Right renal pelvis (tissue), 4 donors: ENCODE results near the gene LDHAL6B. TPM values are rescaled to one million over a fixed set of nuclear protein-coding genes. Genes with fewer than 3 reads are reported as not detected.

Experiments used
- DNase-seq, 4 donors: peaks; one replicate each; pipeline ENCODE4 v3.0.0-alpha.2; 2013; ENCODE audit warnings: low read depth in 4 of 4, low spot score in 3 of 4, missing footprints in 1 of 4
- polyA plus RNA-seq, 4 donors: library from polyadenylated mRNA; unstranded; fragments of 120-200 nt; gene quantifications; one replicate each; pipeline ENCODE4 v1.2.1, GENCODE V29; 2013; ENCODE audit not compliant: insufficient read length in 4 of 4

The LDHAL6B gene
- polyA plus RNA-seq, 4 donors = 0.13 to 0.31 (median 0.22) TPM

DNA sequence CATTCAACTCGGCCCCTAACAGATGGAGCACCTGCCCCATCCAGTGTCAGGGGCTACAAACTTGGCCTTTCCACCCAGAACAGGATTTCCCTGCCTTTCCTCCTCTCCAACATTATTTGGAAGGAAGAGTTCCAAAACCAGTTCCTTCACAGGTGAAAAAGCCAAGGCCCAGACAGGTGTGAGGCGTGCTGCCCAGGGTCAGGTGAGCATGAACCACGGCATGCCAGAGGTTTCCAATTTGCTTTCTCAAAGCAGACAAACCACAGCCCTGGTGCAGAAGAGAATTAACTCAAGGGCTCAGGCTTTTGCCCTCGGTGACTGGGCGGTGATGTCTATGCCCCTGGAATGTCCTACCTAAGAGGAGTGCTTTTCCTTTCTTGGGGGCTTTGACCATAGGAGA is 43.2 kb downstream of the LDHAL6B start:
- no peak for DNase-seq

- no peak for DNase-seq
Observed at GRCh38 chr15:59250249-59250648, 43.6 kb downstream of the LDHAL6B start.

DNA sequence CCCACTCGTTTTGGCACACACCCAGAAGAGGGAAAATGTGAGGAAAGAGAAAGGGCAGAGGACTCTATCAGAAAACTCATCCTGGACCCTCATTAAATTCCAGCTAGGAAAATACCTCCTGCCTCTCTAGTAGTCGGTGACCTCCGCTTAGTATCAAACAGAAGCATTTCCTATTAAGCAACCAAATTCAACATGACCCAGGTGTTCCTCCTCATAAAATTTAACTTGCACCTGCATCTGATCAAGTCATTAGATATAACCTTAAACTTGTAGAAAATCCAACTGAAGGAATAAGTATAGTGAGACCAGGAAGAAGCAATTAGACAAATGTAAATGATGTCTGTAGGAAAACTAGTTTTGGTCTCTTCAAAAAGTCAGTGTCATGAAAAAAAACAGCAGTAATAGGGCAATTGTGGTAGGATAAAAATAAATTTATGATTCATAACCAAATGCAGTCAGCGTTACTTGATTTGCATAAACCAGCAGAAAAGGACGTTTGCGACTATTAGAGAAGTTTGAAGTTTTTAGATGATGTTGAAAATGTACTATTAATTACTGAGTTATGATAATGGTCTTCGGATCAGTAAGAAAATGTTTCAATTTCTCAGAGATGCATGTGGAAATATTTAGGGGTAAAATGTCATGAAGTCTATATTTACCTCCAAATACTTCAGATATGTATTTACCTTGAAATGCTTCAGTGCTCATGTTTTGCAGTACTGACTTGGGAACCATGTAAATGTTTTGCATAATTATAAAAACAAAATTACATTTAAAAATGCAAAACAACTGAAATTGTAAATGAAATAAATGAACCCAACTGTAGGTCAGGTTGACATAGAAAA is 44.6 kb downstream of the LDHAL6B start:
- DNase-seq = no peak

DNA sequence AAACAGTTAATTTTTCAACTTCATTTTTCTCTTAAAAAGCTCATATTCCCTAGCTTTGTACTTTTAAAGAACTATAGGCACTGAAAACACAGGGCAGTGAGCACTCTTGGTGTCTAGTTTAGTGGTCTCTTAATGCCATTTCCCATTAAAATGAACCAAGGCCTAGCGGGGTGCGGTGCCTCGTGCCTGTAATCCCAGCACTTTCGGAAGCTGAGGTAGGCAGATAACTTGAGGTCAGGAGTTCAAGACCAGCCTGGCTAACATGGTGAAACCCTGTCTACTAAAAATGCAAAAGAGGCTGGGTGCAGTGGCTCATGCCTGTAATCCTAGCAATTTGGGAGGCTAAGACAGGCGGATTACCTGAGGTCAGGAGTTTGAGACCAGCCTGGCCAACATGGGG is 45.5 kb downstream of the LDHAL6B start:
- DNase-seq = no peak

DNA sequence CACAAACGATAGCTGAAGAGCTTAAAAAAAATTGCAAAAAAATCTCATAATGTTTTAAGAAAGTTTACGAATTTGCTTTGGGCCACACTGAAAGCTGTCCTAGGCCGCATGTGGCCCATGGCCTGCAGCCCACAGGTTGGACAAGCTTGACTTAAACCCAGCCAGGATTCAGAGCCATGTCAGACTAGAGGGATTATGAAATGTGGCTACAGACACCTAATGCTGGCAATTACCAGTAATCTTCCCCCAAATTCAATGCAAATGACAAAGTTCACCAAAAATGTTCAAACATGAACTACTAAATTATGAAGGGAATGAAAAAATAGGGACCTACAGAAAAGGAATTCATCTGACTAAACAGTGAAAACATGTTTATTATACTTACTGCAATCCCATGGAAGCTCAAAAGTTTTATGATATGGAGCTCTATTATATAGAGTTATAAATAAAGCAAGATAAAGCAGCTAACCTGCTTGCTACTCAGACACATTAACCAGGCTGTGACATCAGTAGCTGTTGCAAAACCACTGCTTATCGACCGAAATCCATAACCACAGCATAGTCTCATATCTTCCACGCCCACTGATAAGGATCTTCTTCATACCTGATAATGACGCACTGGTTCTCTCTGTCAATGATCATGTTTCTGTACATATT is 49.2 kb downstream of the LDHAL6B start:
- DNase-seq = no peak

GRCh38 chr15:59256482-59256881 is 49.8 kb downstream of the LDHAL6B start:
- no peak for DNase-seq

- no peak for DNase-seq
Observed at GRCh38 chr15:59257140-59257539, 50.5 kb downstream of the LDHAL6B start.

Other genes starting within 250 kb of the LDHAL6B start
- 10 to 100 TPM; 35.4 to 50.4 (median 44.7) TPM for gene RNF111, start 219.2 kb upstream of the LDHAL6B start, polyA plus RNA-seq
- gene CCNB2, start 101.7 kb upstream of the LDHAL6B start, polyA plus RNA-seq = 10 to 100 TPM; 39.9 to 43.8 (median 42.1) TPM
- 100 to 1,000 TPM; 146 to 207 (median 185) TPM for gene MYO1E, start 166.0 kb downstream of the LDHAL6B start, polyA plus RNA-seq
- gene FAM81A, start 231.3 kb downstream of the LDHAL6B start, polyA plus RNA-seq = 10 to 100 TPM; 19.9 to 24.3 (median 23.2) TPM